ENCODE data around the gene PSMB3.

PSMB3 gene

GRCh38 chr17:38752308-38753070 lies at the start of gene PSMB3:
TSS of gene PSMB3 (plus strand) at chr17:38752741. CDS start at chr17:38752827, 86 bp downstream.
- no peak for FAIRE-seq

GRCh38 chr17:38702916-38703741 lies 49.4 kb upstream of the PSMB3 start:
- DNase-seq (ENCODE audit: insufficient read length, low spot score): no peak
- no peak for FAIRE-seq

More at GRCh38 chr17:38752308-38753070, at the start of gene PSMB3:
- DNase-seq (ENCODE audit: insufficient read length, low spot score): peak; percentile 100

DNA sequence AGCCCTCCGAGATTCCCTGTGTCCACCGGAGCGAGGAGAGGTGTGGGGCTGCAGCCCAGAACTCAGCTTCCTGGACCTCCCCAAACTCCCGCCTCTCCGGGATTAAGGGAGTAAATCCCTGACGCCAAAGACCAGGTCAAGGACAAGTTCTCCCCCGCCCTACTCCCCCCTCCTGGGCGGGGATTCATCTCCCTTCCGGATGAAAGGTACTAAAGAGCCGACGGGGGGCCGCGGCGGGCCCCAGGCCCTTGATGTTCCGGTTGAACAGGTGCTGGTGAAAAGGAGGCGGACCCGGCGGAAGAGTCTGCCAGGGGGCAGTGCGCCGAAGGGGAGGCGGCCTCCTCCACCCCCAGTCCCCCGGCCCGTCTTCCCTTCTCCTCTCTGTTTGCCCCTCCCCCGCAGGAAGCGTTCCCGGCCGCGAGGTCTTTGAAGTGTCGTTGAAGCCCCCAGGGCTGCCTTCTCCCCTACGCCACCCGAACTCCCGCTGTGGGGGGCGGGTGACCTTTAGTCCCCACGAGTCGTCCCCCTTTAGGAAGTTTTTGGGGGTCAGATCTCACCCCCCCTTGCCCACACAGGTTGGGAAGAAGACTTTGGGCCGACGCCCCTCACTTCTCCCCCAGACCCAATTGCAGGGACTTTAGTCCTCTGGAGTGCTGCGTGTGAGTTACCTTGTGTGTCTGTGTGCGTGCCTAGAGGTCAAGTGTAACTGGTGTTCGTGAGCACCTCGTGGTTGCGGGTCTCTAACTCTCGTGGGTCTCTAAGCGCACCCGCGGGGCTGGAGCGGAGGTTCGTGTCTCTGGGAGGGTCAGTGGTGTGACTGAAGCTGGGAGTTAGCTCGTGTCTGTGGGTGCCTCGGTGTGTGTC lies 48.6 kb upstream of the PSMB3 start:
- no peak for DNase-seq (ENCODE audit: insufficient read length, low spot score)
- no peak for FAIRE-seq

GRCh38 chr17:38704606-38705522 lies 47.7 kb upstream of the PSMB3 start, which contains the start of gene MLLT6:
TSS of gene MLLT6 (plus strand) at chr17:38705273. CDS start at chr17:38705633, 360 bp downstream.
- FAIRE-seq: no peak
- DNase-seq (ENCODE audit: insufficient read length, low spot score): peak; percentile 80

- FAIRE-seq (no peak), DNase-seq (ENCODE audit: insufficient read length, low spot score) (peak; percentile 51)
Observed at GRCh38 chr17:38705523-38705802, 47.1 kb upstream of the PSMB3 start.

- DNase-seq (ENCODE audit: insufficient read length, low spot score) (peak; percentile 80), FAIRE-seq (no peak)
Observed at GRCh38 chr17:38705803-38706504, 46.6 kb upstream of the PSMB3 start.

GRCh38 chr17:38706505-38707216 lies 45.9 kb upstream of the PSMB3 start:
- FAIRE-seq: no peak
- no peak for DNase-seq (ENCODE audit: insufficient read length, low spot score)

GRCh38 chr17:38707678-38708351 lies 44.7 kb upstream of the PSMB3 start:
- FAIRE-seq (no peak), DNase-seq (ENCODE audit: insufficient read length, low spot score) (no peak)

- no peak for FAIRE-seq
- DNase-seq (ENCODE audit: insufficient read length, low spot score): no peak
Observed at GRCh38 chr17:38709104-38709820, 43.3 kb upstream of the PSMB3 start.

DNA sequence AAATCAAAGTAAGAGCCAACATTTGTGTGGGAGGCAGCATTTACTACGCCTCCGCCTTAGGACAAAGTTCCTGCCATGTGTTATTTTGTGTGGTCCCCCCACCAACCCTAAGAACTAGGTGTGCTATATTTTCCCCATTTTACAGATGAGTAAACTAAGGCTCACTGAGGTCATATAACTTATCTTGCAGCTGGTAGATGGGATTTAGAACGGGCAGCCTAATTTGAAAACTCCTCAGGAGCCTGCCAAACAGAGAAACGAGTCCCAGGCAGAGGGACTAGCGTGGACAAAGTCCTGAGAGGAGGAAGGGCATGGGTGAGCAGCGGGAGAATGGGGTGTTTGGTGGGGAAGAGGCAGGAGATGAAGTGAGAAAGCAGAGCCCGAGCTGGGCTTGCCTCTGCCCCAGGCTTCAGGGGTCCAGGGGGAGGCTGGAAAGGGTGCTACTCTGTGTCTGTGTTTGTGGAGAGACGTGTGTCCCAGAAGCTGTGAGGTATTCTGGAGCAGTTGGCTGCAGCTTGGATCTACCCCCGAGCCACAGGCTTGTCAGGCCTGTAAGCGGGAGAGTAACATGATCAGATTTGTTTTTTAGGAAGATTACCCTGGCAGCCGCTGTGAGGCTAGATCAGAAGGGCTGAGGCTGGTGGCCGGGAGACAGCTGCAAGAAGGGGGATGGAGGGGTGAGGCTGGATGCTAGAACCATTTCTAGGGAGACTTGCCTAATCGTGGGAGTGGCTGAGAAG lies 42.5 kb upstream of the PSMB3 start:
- FAIRE-seq (no peak), DNase-seq (ENCODE audit: insufficient read length, low spot score) (no peak)

DNA sequence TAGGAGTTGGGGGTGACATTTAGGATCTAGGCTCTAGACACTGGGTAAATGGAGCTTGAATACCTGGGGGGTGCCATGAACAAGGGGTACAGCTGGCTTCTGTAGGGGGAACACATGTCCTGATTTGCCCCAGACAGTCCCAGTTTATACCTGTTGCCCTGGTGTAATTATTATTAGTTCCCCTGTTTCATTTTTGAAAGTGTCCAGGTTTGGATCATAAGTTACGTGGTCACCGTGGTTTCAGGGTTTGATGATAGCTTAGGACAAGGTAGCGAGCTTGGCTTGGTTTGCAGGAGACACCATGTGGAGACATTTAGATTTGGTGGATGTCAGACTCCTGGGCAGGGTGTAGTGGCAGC lies 42.0 kb upstream of the PSMB3 start:
- DNase-seq (ENCODE audit: insufficient read length, low spot score) (no peak), FAIRE-seq (no peak)

- FAIRE-seq (no peak), DNase-seq (ENCODE audit: insufficient read length, low spot score) (no peak)
Observed at GRCh38 chr17:38710985-38711384, 41.6 kb upstream of the PSMB3 start.

GRCh38 chr17:38711792-38712571 lies 40.6 kb upstream of the PSMB3 start:
- DNase-seq (ENCODE audit: insufficient read length, low spot score) (no peak), FAIRE-seq (no peak)

- FAIRE-seq (no peak), DNase-seq (ENCODE audit: insufficient read length, low spot score) (no peak)
Observed at GRCh38 chr17:38712593-38712992, 39.9 kb upstream of the PSMB3 start.

DNA sequence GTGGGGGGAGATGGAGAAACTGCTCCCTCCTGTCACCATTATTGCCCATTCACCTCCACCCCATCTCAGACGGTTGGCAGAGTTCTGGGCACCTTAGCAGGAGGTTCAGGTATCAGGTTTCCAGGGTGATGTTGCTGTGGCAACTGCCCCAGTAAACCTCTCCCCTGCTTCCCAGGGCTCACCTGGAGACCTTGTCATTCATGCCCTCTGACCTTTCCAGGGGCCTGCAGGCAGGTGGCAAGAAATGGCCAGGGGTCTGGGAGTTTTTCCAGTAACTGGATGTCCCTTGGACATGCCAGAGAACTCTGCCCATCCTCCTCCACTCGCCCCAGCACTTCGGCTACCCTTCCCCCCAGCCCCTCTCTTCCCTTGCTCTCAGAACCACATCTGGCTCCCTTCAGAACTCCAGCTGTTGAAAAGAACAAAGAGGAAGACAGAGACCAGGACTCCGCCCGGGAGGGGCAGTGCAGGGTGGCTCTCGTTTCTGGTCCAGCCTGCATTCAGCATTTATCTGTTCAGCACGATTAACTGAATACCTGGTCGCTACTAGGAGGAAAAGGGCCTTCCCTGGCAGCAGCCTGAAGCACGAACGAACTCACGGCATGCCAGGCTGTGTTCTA lies 39.0 kb upstream of the PSMB3 start:
- DNase-seq (ENCODE audit: insufficient read length, low spot score): no peak
- FAIRE-seq: no peak

All from HTR-8/SVneo (cell line).